Measurements from ENCODE around the gene AOPEP.
A peak's percentile ranks its signal among the peaks of the same experiment; 100 is the strongest.

Gene AOPEP

DNA sequence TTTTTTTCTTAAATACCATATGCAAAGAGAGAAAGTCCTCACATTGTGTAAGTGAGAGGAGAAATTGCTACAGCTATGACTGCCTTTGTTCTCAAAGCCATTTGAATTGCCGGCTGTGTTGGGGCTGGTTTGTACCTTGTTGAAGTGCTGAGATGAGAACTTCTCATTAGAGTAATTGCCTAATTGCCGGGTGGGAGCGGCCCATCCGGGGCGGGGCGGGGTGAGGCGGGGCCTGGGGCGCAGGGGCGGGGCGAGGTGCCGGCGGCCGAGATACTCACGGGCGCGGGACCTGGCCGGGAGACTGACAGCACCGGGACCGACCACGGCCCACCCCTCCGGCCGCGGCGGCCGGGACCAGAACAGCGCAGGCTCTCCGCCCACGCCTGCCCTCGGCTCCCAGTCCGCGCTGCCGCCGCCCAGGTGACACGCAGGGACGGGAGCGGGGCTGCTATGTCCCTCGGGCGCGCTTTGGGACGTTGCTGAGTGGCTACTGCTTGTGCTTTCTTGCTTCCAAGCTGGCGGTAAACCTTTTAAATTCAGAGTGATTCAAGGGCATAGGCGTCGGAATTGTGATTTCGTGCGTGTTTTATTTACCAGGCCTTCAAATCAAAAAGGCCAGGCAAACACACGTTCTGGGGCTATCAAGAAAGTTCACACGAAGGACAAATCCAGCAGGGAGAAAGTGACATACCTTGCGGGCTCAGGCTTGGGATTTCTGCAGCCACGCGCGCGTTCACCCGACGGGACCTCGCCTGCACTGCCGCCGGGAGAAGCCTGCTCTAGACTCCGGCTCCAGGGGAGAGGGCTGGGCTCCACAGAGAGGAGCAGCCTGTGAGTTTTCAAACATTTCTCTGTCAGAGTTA, 322.0 kb downstream of the AOPEP start:
- peak; percentile 54 for DNase-seq

DNA sequence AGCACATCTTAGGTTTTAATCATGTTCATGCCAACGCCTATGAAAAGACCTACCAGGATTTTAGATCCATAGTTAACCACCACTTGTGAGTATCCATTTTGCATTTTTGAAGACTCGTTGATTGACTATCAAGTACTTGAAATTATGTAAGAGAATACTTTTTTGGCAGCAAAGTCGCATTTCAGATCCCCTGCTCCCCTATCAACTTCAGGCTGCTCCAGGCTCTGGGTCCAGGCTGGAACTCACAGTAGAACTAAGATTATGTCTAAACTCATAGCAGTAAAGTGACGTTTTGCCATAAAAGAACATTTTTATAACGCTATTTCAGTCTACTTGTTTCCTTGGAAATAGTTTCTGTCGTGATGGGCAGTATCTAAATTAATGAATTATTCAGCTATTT, 323.3 kb downstream of the AOPEP start:
- no peak for DNase-seq

DNA sequence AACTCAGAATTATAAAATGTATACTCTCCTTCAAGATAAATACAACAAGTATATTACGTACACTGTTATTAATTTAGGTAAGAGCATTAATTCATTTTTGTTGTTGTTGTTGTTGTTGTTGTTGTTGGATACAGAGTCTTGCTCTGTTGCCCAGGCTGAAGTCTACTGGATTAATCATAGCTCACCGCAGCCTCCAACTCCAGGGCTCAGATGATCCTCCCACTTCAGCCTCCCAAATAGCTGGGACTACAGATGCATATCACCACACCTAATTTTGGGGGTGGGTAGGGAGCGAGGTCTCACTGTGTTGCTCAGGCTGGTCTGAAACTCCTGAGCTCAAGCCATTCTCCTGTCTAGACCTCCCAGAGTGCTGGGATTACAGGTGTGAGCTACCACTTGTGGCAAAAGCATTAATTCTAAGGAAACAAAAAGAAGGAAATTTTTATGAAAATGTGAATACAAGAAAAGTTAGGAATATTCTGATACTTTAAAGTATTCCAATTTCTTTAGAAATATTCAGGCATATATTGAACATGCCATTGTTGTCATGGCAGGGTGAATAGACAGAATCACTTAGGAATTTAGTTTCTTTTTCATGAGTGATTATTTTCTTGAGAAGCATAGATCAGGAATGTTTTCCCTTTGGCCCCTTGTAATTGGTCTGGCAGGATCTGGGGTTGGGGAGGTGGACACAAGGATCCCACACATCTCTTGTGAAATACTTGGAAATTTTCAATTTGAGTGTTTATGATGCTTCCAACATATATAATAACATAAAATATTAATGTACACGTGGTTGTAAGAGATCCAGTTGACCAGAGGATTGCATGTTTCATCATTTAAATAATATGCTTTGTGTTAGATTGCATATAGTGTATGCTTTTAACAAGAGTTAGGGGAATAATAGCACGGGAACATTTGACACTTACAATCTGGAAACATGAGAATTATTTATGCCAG, 327.4 kb downstream of the AOPEP start:
- DNase-seq = no peak

DNA sequence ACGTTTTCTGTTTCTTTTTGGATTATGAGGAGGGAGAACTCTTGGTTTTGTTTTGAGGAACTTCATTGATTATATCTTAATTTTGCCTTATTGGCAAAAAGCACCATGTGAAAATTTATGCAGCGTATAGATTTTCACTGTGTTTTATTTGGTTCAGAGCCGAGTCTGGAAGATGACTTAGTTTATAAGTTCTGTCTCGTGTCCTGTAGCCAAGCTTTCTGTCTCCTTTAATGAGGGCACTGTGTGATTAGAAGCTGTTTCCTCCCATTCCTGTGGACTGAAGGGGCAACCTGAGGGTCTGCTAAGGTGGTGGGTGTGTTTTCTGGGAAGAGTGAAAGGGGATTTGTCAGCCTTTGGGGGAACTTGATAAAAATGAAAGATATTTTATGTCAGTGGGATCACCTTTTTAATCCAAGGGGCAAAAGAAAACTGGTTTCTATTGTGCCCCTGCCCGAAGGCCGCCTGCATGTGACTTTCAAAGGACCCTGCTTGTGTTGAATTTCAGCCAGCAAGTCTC, 328.9 kb downstream of the AOPEP start:
- DNase-seq = no peak

DNA sequence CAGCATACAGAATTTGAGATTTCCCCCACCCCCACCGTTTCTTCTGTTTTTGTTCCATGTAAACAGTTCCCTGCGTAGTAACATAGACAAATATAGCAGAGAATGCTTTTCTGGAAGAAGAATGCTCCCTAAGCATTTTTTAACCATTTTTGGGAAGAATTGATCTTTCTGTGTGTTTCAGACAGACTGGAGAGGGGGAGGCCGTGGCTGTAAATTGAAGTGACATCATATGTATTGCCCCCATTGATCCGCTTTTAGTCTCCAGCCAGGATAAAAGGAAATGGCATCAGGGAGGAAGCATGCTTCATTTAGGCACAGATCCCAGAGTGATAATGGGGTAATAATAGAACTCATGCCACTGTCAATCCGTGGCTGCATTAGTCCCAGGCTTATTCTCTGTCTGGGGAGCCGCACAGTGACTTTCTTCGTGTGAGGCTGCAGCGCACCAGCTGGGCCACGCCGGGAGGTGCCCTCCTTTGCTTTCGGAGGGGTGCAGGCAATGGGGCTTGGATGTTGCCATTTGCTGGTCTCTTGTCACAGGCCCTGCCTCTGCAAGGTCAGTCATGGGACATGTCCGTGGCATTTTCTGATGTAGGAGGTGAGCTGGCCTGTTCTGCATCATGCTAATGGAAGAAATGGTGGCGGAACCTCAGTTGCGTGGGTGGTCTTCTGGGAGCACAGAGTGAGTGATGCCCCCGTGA, 329.5 kb downstream of the AOPEP start:
- no peak for DNase-seq

DNA sequence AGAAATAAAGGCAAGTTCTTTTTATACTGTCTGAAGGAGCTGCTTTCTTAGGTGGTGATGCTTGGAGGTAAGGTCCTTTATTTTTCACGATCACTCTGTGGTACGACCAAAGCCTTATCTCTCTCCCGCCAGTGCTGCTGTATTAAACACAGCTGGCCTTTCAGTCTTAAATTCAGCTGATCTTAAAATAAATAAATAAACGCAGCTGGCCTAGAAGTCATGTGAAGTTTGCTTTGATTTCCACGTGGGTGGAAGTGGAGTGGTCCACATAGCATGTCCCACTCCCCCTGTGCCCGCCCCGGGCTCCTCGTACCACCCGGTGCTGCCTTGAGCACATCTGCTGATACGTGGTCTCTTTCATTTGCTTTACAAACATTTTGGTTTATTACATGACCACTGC, 330.6 kb downstream of the AOPEP start:
- no peak for DNase-seq

DNA sequence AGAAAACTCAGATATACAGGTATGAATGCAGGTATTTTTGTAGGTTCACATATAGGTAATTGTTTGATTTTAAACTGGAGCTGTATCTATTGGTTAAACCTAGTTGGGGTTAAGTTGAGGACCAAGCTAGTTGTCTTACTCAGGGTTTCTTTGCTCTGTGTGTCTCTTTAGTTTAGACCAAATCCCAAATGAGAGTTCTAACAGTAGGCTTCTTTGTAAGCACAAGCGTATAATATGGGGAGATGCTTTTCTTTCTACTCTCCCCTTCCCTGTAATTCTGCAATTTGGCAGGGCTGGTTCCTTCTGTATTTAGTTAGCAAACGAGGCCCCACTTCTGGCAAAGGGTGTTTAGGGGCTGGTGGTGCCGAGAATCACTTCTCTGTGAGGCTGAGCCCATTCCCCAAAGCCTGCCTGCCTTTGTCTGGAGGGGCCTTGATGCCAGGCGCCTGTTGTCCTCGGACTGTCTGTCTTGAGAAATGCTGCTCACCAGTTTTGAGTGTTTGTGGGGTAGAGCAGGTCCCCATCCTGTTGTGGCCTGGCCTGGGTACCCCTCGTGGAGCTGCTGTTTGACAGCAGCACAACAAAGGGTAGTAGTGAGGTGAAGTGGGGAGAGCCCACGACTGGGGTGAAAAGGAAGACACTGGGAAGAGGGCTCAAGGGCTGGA, 331.8 kb downstream of the AOPEP start:
- no peak for DNase-seq

DNA sequence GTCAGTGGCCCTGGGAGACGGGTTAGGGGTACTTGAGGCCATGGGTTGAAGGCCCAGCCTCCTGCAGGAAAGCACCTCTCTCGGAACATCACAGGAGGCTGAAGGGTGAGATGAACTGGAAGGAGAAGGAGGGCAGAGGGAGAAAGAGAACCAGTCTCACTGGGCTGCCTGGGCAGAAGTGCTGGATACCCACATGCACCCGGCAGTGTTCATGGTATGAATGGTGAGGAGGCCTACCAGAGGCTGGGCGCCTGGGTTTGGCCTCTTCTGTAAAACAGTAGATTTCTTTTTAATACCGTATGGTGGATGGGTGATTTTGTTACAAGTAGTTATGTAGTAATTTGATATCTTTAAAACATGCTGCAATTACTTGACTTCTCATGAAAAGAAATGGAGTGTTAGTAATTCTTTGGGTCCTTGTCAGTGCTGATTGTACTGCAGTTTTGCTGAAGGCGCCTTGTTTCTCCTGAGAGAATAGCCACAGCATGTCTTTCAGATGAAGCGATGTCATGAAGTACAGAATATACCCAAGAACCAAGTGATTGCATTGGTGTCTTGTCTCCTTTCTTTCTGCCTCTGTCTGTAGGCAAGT, 332.4 kb downstream of the AOPEP start:
- no peak for DNase-seq

DNA sequence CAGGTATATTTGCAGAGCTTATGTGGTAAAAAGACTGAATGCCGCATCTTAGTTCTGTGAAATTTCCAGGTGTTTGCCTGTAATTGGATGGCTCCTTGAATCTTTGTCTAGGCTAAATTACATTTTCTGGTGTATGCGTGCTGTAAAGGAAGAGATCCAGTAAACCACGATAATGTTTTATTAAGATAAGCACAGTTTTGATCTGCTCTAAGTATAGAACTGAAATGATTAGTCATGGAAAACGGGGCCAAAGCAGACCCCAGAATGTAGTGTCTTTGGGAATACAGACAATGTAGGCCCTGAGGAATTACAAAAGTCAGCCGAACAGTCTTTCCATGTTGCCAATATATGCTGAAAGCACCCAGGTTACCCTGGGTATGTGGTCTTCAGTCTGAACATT, 333.7 kb downstream of the AOPEP start:
- DNase-seq = no peak

DNA sequence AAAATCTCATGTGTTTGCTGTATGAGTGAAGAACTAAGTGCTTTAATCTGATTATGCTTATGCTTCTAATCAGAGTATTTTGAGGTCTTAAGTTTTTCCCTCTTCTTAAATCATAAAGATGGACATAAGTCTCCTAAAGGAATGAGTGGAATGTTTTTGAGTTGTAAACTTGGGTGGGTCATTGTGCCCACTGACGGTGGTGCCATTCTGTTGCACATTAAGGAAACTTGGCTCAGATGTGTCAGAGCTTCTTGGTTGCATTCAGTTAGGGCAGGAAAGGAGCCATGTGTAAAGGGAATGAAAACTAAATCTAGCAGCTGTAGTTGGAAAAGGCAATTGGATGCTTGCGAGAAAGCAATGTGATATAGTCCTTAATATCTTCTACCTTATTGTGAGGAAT, 334.4 kb downstream of the AOPEP start:
- no peak for DNase-seq

DNA sequence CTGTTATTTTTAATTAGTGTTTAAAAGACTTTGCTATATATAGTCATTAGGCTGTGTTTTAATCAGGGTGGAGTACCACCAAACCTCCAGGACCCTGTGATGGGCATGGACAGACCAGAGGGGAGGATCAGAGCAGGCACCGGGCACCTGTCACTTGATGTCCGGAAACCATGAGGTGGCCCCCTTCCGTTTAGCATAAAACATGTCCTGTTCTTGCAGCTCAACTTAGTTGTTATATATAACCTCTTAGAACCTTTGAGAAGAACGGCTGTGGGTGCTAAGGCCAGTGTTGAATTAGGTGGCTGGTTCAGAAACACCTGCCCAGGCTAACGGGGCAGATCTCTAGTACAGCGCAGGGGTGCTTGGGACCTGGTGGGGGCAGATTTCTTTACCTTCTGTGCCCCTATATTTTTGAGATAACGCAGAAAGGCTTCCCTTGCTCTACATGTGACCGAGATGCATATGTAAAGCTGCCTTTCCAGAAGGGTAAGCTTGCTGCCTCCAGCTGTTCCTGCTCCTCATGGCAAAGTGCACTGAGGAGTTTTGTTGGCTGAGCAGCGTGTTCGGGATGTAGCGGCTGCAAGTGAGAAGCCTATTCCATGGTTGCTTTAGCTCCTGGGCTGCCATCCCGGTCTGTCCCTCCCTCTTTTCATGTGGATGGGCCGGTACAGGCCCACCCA, 335.6 kb downstream of the AOPEP start:
- no peak for DNase-seq

DNA sequence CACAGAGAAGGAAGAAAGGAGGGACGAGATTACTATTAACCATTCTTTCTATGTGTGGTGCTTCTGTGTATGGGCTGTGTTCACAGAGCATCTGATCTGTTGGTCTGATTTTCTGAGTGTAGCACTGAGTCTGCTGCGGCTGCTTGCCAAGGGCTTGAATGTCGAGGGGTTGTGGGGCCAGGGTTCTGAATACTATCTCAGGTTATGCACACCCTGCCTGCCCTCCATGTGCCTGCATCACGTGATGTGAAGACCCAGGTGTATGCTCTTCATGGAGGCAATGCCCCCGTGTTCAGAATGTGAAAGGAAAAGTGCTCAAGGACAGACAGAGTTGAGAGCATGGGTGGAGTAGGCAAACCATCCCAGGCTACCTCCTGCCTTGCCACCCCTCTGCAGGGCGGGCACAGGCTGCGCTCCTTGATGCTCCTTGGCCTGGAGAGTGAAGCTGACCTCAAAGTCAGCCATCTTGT, 336.1 kb downstream of the AOPEP start:
- no peak for DNase-seq

DNA sequence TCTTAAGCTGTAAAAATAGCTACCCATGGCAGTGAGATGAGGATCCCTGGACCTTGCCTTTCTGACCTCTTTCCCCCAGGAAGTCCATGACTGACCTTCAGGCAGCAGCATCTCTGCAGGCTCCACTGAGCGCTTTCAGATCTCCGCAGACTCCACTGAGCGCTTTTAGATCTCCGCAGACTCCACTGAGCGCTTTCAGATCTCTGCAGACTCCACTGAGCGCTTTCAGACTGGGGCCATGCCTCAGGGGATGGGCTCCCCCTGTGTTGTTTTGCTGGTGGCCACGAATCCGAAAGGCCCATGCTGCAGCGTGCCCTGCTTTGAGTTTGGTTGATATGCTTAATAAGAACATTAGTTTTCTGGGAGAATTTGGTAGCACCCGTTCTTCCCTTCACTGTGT, 336.8 kb downstream of the AOPEP start:
- no peak for DNase-seq

DNA sequence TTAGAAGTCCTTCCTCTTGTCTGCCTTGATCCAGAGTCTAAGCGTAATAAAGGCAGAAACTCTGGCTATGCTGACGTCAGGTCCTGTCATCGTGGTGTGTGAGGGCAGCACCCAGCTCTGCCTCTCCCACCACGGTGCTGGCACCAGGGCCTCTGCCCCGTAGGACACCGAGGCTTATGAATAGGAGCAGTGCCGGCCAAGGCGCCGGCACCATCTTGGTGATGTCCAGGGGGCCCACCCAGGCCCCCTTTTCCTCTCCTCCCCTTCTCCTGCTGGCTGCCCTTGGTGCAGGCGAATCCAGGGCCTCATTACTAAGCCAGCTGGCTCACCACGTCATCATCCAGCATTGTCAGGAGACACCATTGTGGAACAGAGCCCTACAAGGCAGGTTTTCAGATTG, 338.7 kb downstream of the AOPEP start:
- DNase-seq = no peak

DNA sequence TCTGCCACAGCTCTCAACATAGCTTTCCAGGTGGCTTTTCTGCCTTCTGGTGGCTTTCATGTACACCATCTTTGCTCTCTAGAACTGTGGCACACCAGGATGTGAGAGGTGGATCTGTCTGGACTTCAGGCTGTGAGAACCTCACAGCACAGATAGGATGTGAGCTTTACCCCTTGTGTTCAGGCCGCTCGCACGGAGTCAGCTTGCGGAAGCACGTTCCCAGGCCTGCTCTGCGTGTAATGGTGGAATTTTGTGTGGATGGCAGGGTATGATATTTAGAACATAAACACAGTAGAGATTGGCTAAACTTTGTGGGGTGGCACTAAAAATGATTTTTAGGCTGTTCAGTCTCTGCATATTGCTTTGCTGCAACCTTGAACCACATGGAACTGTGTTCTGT, 340.6 kb downstream of the AOPEP start:
- DNase-seq = no peak

DNA sequence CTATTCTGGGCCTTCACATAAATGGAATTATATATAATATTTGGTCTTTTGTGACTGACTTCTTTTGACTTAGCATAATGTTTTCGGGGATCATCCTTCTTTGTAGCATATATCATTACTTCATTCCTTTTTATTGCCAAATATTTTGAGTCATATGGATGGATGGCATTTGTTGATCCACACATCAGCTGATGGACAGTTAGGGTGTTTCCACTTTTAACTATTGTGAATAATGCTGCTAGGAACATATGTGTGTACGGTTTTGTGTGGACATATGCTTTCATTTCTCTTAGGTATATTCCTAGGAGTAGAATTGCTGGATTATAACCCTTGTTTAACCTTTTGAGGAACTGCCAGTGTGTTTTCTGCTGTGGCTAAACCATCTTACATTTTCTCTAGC, 341.4 kb downstream of the AOPEP start:
- DNase-seq = no peak

DNA sequence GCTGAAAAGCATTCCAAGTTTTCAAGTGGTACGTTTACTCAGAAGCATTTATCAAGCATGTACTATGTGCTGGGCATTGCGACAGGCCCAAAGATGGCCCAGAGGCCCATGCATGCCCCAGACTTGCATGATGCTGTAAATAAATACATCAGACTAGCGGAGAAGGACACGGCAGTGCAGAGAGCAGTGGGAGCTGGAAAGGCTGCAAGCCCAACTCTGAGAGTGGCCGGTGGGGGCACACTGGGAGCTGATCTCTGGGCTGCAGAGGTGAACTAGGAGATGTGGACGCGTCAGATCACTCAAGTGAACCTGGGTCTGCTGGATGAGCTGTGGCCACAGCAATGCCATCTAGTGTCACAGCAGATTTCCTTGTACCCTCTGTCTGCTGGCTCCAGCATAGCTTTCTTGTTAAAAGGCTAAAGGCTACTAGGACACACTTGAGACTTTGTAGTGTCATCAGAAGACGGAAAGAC, 344.1 kb downstream of the AOPEP start:
- DNase-seq = no peak

DNA sequence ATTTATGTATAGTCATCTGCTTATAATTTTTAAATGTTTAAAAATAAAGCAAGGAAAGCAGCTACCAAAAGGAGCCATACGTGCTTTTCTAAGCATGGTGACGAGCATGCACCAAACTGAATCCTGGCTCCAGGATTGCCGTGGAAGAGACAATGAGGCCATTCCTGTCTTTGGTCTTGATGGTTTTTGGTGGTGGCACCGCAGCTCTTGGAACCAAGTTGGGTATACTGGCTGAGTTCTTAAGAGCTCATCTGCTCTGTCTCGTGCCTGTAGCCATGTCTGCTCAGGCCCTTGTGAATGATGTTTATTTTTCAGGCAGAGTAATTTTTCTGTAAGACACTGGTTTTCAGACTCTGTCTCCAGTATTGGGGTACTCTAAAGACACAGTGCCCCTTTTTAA, 345.0 kb downstream of the AOPEP start:
- no peak for DNase-seq

DNA sequence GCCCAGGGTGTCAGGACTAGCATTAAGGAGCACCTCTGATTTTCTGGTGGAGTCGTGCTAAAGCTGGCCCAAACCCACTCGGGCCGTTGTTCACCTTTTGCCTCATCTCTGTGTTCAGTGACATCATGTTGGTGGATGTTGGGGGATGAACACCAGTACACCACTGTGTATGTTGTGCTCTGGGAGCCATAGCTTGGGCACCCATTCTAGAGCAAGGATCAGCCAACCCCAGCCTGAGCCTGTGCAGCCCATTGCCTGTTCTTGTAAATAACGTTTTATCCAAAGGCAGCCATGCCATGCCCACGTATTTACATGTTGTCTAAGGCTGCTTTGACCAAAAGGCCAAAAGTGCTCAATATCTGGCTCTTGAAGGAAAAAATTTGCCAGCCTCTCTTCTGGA, 345.4 kb downstream of the AOPEP start:
- no peak for DNase-seq

DNA sequence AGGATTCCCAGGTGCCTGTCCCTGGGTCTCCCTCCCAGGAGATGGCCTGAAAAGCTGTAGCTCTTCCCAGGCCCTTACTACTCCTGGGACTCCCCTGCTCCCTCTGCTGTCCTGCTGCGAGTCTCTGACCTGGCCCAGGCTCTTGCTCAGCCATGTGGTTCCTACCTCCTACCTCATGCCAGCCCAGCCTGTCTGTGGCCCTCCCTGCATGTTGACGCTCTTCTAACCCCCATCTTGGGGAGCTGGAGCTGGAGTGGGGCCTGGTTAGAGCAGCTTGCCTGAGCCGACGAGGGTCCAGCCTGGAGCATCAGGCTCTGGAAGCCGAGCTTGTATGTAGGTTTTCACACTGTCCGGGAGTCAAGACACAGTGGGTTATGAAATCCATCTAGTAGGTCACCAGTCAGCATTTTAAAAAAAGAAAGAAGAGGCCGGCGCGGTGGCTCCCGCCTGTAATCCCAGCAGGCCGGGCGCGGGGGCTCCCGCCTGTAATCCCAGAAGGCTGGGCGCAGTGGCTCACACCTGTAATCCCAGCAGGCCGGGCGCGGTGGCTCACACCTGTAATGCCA, 346.6 kb downstream of the AOPEP start:
- DNase-seq = no peak

DNA sequence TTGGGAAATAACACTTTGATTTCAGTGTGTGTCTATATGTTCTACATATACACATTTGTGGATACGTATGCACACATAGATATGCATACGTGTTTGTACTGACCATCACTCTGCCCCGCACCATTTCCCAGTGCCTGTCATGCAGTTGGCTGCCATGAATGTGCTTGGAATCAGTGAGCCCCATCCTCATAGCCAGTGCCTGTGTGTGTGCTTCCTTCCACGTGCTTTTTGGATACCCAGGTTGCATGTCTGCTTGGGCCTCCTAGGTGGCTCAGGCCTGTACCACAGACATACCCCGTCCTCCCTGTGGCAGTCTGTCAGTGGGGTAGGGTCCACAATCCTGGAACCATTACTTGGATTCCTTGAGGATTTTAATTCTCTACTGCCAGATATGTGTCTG, 347.4 kb downstream of the AOPEP start:
- DNase-seq = no peak
